CD4-positive, alpha-beta T cell treated with Interleukin-1 beta for 1 hour (primary cell): ENCODE data around the gene SWSAP1.

ENCODE experiments used
- DNase-seq, 2 donors: peaks; one replicate each; pipeline ENCODE4 v3.0.0-alpha.2; 2020 to 2022

Gene SWSAP1

GRCh38 chr19:11416346-11417052 is 42.0 kb downstream of the SWSAP1 start:
- DNase-seq: no peak

- no peak for DNase-seq
These were observed 43.7 kb downstream of the SWSAP1 start for GRCh38 chr19:11418094-11418548.

GRCh38 chr19:11418549-11419506 is 44.4 kb downstream of the SWSAP1 start, which contains the start of gene RGL3:
RGL3 (minus strand) TSS chr19:11419314; CDS start chr19:11419278, 36 bp downstream.
- peak in 1 of 2 donors; percentile 30 for DNase-seq

GRCh38 chr19:11420429-11421370 is 46.2 kb downstream of the SWSAP1 start:
- DNase-seq: no peak

- peak; percentile 47 to 59 for DNase-seq
These were observed 47.1 kb downstream of the SWSAP1 start for GRCh38 chr19:11421371-11422098.

- peak; percentile 81 to 90 for DNase-seq
These were observed 47.9 kb downstream of the SWSAP1 start for GRCh38 chr19:11422163-11423065.

- no peak for DNase-seq
These were observed 48.8 kb downstream of the SWSAP1 start for GRCh38 chr19:11423164-11423790.

GRCh38 chr19:11423791-11424181 is 49.3 kb downstream of the SWSAP1 start:
- DNase-seq: peak in 1 of 2 donors; percentile 12
